NB4 (cell line): ENCODE data around the gene SLC2A14.

Source experiments
- POLR2A ChIP-seq: IDR thresholded peaks from 2 replicates; pipeline ENCODE4 v1.6.1; 2011; ENCODE audit warnings: mild to moderate bottlenecking; ENCODE audit not compliant: insufficient read length; ENCODE audit errors: extremely low read depth
- TF ChIP-seq, protein P1 (sequence below): IDR thresholded peaks from one replicate; pipeline ENCODE4 v1.5.1; 2012; ENCODE audit warnings: low read depth, low read length

DNA sequence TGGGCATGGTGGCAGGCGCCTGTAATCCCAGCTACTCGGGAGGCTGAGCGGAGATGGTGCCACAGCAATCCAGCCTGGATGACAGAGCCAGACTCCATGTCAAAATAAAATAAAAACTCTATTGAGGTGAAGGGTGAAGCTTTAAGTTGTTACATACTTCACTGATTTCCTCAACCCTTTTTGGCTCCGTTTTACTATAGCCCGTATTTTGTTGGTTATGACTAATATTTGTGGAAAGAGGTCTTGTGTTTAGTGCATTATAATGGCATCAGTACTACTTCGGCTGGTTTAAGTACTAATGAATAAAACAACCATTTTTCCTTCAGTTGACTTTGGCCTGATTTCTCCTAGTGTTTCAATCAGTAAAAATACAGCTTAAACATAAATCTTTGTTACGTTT, 27.0 kb upstream of the SLC2A14 start:
- TF ChIP-seq, protein P1, sequence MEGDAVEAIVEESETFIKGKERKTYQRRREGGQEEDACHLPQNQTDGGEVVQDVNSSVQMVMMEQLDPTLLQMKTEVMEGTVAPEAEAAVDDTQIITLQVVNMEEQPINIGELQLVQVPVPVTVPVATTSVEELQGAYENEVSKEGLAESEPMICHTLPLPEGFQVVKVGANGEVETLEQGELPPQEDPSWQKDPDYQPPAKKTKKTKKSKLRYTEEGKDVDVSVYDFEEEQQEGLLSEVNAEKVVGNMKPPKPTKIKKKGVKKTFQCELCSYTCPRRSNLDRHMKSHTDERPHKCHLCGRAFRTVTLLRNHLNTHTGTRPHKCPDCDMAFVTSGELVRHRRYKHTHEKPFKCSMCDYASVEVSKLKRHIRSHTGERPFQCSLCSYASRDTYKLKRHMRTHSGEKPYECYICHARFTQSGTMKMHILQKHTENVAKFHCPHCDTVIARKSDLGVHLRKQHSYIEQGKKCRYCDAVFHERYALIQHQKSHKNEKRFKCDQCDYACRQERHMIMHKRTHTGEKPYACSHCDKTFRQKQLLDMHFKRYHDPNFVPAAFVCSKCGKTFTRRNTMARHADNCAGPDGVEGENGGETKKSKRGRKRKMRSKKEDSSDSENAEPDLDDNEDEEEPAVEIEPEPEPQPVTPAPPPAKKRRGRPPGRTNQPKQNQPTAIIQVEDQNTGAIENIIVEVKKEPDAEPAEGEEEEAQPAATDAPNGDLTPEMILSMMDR: no peak
- TF ChIP-seq POLR2A: no peak
